Loucy (cell line): Measurements from ENCODE around the gene CD9.

ENCODE experiments used
- H2AFZ ChIP-seq: fragments of 200-600 bp; sonication (generic); 2 replicates; pipeline ENCODE4 v1.6.0; 2016; ENCODE audit warnings: antibody characterized with exemption, mild to moderate bottlenecking, low read length, moderate library complexity
- H3F3A ChIP-seq: fragments of 200-600 bp; 2 replicates; pipeline ENCODE4 v1.6.0; 2016; ENCODE audit warnings: antibody characterized with exemption, low read depth, mild to moderate bottlenecking
- H3K27me3 ChIP-seq: fragments of 200-600 bp; sonication (generic); 2 replicates; pipeline ENCODE4 v1.6.1; 2014; ENCODE audit warnings: low read length, mild to moderate bottlenecking; ENCODE audit not compliant: insufficient read depth, poor library complexity, severe bottlenecking
- H3K36me3 ChIP-seq: fragments of 200-600 bp; sonication (generic); 2 replicates; pipeline ENCODE4 v1.6.1; 2016; ENCODE audit warnings: low read length; ENCODE audit not compliant: insufficient read depth
- H3K4me1 ChIP-seq: fragments of 200-600 bp; sonication (generic); 2 replicates; pipeline ENCODE4 v1.5.1; 2014; ENCODE audit warnings: low read length, mild to moderate bottlenecking; ENCODE audit not compliant: insufficient read depth, poor library complexity, severe bottlenecking
- H3K4me2 ChIP-seq: fragments of 200-600 bp; sonication (generic); 2 replicates; pipeline ENCODE4 v1.6.0; 2014; ENCODE audit warnings: antibody characterized with exemption, low read length, low read depth, mild to moderate bottlenecking; ENCODE audit not compliant: poor library complexity, severe bottlenecking
- H3K4me3 ChIP-seq: fragments of 200-600 bp; sonication (generic); 2 replicates; pipeline ENCODE4 v1.5.1; 2014; ENCODE audit warnings: low read length, mild to moderate bottlenecking, mixed read lengths; ENCODE audit not compliant: poor library complexity, severe bottlenecking
- H3K79me2 ChIP-seq: fragments of 200-600 bp; sonication (generic); 2 replicates; pipeline ENCODE4 v1.6.1; 2014; ENCODE audit warnings: low read length; ENCODE audit not compliant: insufficient read depth
- H3K9ac ChIP-seq: fragments of 200-600 bp; sonication (generic); 2 replicates; pipeline ENCODE4 v1.6.0; 2014; ENCODE audit warnings: mild to moderate bottlenecking, low read depth, low read length, moderate library complexity; ENCODE audit not compliant: poor library complexity, severe bottlenecking
- H3K9me2 ChIP-seq: fragments of 200-600 bp; sonication (generic); replicated peaks from 2 replicates; pipeline ENCODE4 v1.6.1; 2016; ENCODE audit warnings: low read depth, low read length, mixed read lengths
- H3K9me3 ChIP-seq: fragments of 200-600 bp; sonication (generic); 2 replicates; pipeline ENCODE4 v1.6.1; 2014; ENCODE audit warnings: mild to moderate bottlenecking, antibody characterized with exemption, low read length, low read depth; ENCODE audit not compliant: insufficient read depth
- H4K20me1 ChIP-seq: fragments of 200-600 bp; sonication (generic); 2 replicates; pipeline ENCODE4 v1.6.0; 2014; ENCODE audit warnings: antibody characterized with exemption, low read length, mild to moderate bottlenecking; ENCODE audit not compliant: insufficient read depth, poor library complexity, severe bottlenecking
- CTCF ChIP-seq: fragments of 200-600 bp; sonication (generic); conservative IDR thresholded peaks from 2 replicates; pipeline ENCODE4 v1.5.1; 2014; ENCODE audit warnings: mild to moderate bottlenecking, antibody characterized with exemption, low read length
- EZH2phosphoT487 ChIP-seq: fragments of 200-600 bp; IDR thresholded peaks from 2 replicates; pipeline ENCODE4 v1.6.1; 2018; ENCODE audit warnings: antibody characterized with exemption, mild to moderate bottlenecking, moderate library complexity, borderline replicate concordance

Gene CD9

GRCh38 chr12:6221146-6221545 lies 20.9 kb downstream of the CD9 start:
- H3K36me3 ChIP-seq = no peaks in the 10 kb centered on the region
- H4K20me1 ChIP-seq = no peaks in the 10 kb centered on the region
- no peak overlapping the region for H3K4me2 ChIP-seq
- H3K9ac ChIP-seq = no peak overlapping the region
- no peak for TF ChIP-seq EZH2phosphoT487
- TF ChIP-seq CTCF = no peak
- H2AFZ ChIP-seq = no peak overlapping the region
- H3K9me3 ChIP-seq = no peaks in the 10 kb centered on the region
- no peaks in the 10 kb centered on the region for H3K27me3 ChIP-seq
- H3K79me2 ChIP-seq = no peaks in the 10 kb centered on the region
- H3K9me2 ChIP-seq = no peaks in the 10 kb centered on the region
- H3K4me1 ChIP-seq = peaks cover 7% of the 10 kb centered on the region
- H3F3A ChIP-seq = no peaks in the 10 kb centered on the region
- H3K4me3 ChIP-seq = no peak overlapping the region

- no peaks in the 10 kb centered on the region for H3K9me2 ChIP-seq
- H3K27me3 ChIP-seq = no peaks in the 10 kb centered on the region
- H3K9me3 ChIP-seq = no peaks in the 10 kb centered on the region
- no peak overlapping the region for H2AFZ ChIP-seq
- no peak overlapping the region for H3K4me2 ChIP-seq
- no peaks in the 10 kb centered on the region for H3F3A ChIP-seq
- H3K4me1 ChIP-seq = peaks cover 4% of the 10 kb centered on the region
- no peak for TF ChIP-seq EZH2phosphoT487
- no peak overlapping the region for H3K4me3 ChIP-seq
- H3K79me2 ChIP-seq = no peaks in the 10 kb centered on the region
- no peak overlapping the region for H3K9ac ChIP-seq
- no peaks in the 10 kb centered on the region for H4K20me1 ChIP-seq
- no peaks in the 10 kb centered on the region for H3K36me3 ChIP-seq
Measured at GRCh38 chr12:6222078-6222654, 22.0 kb downstream of the CD9 start.

- Histone ChIP-seq H3K79me2 (no peaks in the 10 kb centered on the region), H3F3A (no peaks in the 10 kb centered on the region), H4K20me1 (no peaks in the 10 kb centered on the region), H3K4me1 (no peaks in the 10 kb centered on the region), H3K4me3 (no peak overlapping the region), H2AFZ (no peak overlapping the region), H3K36me3 (no peaks in the 10 kb centered on the region), H3K9ac (no peak overlapping the region), H3K9me2 (no peaks in the 10 kb centered on the region), H3K9me3 (no peaks in the 10 kb centered on the region), H3K4me2 (no peak overlapping the region), H3K27me3 (no peaks in the 10 kb centered on the region)
- TF ChIP-seq CTCF = no peak
- no peak for TF ChIP-seq EZH2phosphoT487
Measured at GRCh38 chr12:6223545-6223944, 23.3 kb downstream of the CD9 start.

GRCh38 chr12:6224550-6224949 lies 24.4 kb downstream of the CD9 start:
- H3K79me2 ChIP-seq = no peaks in the 10 kb centered on the region
- H3F3A ChIP-seq = no peaks in the 10 kb centered on the region
- no peaks in the 10 kb centered on the region for H3K9me2 ChIP-seq
- no peaks in the 10 kb centered on the region for H3K9me3 ChIP-seq
- no peaks in the 10 kb centered on the region for H3K4me1 ChIP-seq
- H3K4me3 ChIP-seq = no peak overlapping the region
- no peaks in the 10 kb centered on the region for H3K36me3 ChIP-seq
- no peak overlapping the region for H3K9ac ChIP-seq
- no peak overlapping the region for H2AFZ ChIP-seq
- no peaks in the 10 kb centered on the region for H3K27me3 ChIP-seq
- H4K20me1 ChIP-seq = no peaks in the 10 kb centered on the region
- TF ChIP-seq CTCF = no peak
- no peak for TF ChIP-seq EZH2phosphoT487
- no peak overlapping the region for H3K4me2 ChIP-seq
